ENCODE measurements around the gene SGPL1.

The SGPL1 gene

GRCh38 chr10:70905071-70906021 lies 89.6 kb downstream of the SGPL1 start:
- Histone ChIP-seq H3K4ac (ENCODE audit: low read depth in 1 of 2, low read length in 2 of 2) (no peak overlapping the region), H3K18ac (ENCODE audit: low read depth in 1 of 2, low read length in 2 of 2) (no peak overlapping the region), H3K79me1 (replicated peaks; ENCODE audit: low read length, poor library complexity, severe bottlenecking) (no peaks in the 10 kb centered on the region), H3K27me3 (ENCODE audit: control insufficient read depth in 1 of 2, insufficient read depth in 1 of 2, low read length in 2 of 2) (peaks cover 73 to 86% of the 10 kb centered on the region in 2 experiments), H2BK12ac (ENCODE audit: low read length in 2 of 2) (no peak overlapping the region), H2AK5ac (ENCODE audit: low read length, severe bottlenecking) (no peak overlapping the region), H3K14ac (ENCODE audit: low read length in 2 of 2) (no peak overlapping the region), H2BK15ac (ENCODE audit: low read depth, poor library complexity, severe bottlenecking) (no peak overlapping the region), H3K9me3 (ENCODE audit: control insufficient read depth, low read length) (no peaks in the 10 kb centered on the region), H3K36me3 (ENCODE audit: control insufficient read depth in 1 of 2, insufficient read depth in 2 of 2, low read depth in 1 of 2, low read length in 2 of 2) (no peaks in the 10 kb centered on the region), H3K4me3 (ENCODE audit: insufficient read depth in 1 of 2, low read depth in 1 of 2, low read length in 2 of 2) (no peak overlapping the region), H3K4me2 (ENCODE audit: low read length, poor library complexity, severe bottlenecking) (no peak overlapping the region), H2BK5ac (ENCODE audit: low read depth, low read length, poor library complexity, severe bottlenecking) (no peak overlapping the region), H4K91ac (ENCODE audit: low read length) (no peak overlapping the region), H3K23ac (ENCODE audit: low read length in 2 of 2) (no peak overlapping the region), H4K8ac (ENCODE audit: low read length) (no peak overlapping the region), H3K9ac (ENCODE audit: low read length) (no peak overlapping the region), H2AFZ (ENCODE audit: low read depth, low read length) (no peak overlapping the region), H3K27ac (ENCODE audit: low read length, poor library complexity, severe bottlenecking) (no peak overlapping the region), H2BK120ac (ENCODE audit: low read depth, low read length) (no peak overlapping the region), H3K4me1 (ENCODE audit: control insufficient read depth, insufficient read depth, low read depth, low read length) (peaks cover 2% of the 10 kb centered on the region)
- 84% methylated on average over 27 of the region's 27 CpGs for WGBS
- no peak for DNase-seq

GRCh38 chr10:70906031-70906783 lies 90.5 kb downstream of the SGPL1 start:
- H3K4ac ChIP-seq (ENCODE audit: low read depth in 1 of 2, low read length in 2 of 2), result no peak overlapping the region
- H3K9me3 ChIP-seq (ENCODE audit: control insufficient read depth, low read length), result no peaks in the 10 kb centered on the region
- no peak overlapping the region for H3K18ac ChIP-seq (ENCODE audit: low read depth in 1 of 2, low read length in 2 of 2)
- no peak overlapping the region for H2BK5ac ChIP-seq (ENCODE audit: low read depth, low read length, poor library complexity, severe bottlenecking)
- no peaks in the 10 kb centered on the region for H3K36me3 ChIP-seq (ENCODE audit: control insufficient read depth in 1 of 2, insufficient read depth in 2 of 2, low read depth in 1 of 2, low read length in 2 of 2)
- no peak overlapping the region for H3K27ac ChIP-seq (ENCODE audit: low read length, poor library complexity, severe bottlenecking)
- H3K4me3 ChIP-seq (ENCODE audit: insufficient read depth in 1 of 2, low read depth in 1 of 2, low read length in 2 of 2), result no peak overlapping the region
- 56% methylated on average over 4 of the region's 5 CpGs for WGBS
- H3K14ac ChIP-seq (ENCODE audit: low read length in 2 of 2), result no peak overlapping the region
- no peak overlapping the region for H4K8ac ChIP-seq (ENCODE audit: low read length)
- no peak overlapping the region for H2BK120ac ChIP-seq (ENCODE audit: low read depth, low read length)
- no peak overlapping the region for H4K91ac ChIP-seq (ENCODE audit: low read length)
- no peak for DNase-seq
- no peak overlapping the region for H3K23ac ChIP-seq (ENCODE audit: low read length in 2 of 2)
- H2AFZ ChIP-seq (ENCODE audit: low read depth, low read length), result no peak overlapping the region
- H2AK5ac ChIP-seq (ENCODE audit: low read length, severe bottlenecking), result no peak overlapping the region
- no peaks in the 10 kb centered on the region for H3K79me1 ChIP-seq (replicated peaks; ENCODE audit: low read length, poor library complexity, severe bottlenecking)
- no peak overlapping the region for H3K4me2 ChIP-seq (ENCODE audit: low read length, poor library complexity, severe bottlenecking)
- H3K4me1 ChIP-seq (ENCODE audit: control insufficient read depth, insufficient read depth, low read depth, low read length), result peaks cover 2% of the 10 kb centered on the region
- no peak overlapping the region for H2BK15ac ChIP-seq (ENCODE audit: low read depth, poor library complexity, severe bottlenecking)
- no peak overlapping the region for H3K9ac ChIP-seq (ENCODE audit: low read length)
- no peak overlapping the region for H2BK12ac ChIP-seq (ENCODE audit: low read length in 2 of 2)
- peaks cover 64 to 87% of the 10 kb centered on the region in 2 experiments for H3K27me3 ChIP-seq (ENCODE audit: control insufficient read depth in 1 of 2, insufficient read depth in 1 of 2, low read length in 2 of 2)

GRCh38 chr10:70906953-70907636 lies 91.3 kb downstream of the SGPL1 start:
- Histone ChIP-seq H3K4ac (ENCODE audit: low read depth in 1 of 2, low read length in 2 of 2) (no peak overlapping the region), H2BK5ac (ENCODE audit: low read depth, low read length, poor library complexity, severe bottlenecking) (no peak overlapping the region), H2AK5ac (ENCODE audit: low read length, severe bottlenecking) (no peak overlapping the region), H3K4me3 (ENCODE audit: insufficient read depth in 1 of 2, low read depth in 1 of 2, low read length in 2 of 2) (no peak overlapping the region), H3K9ac (ENCODE audit: low read length) (no peak overlapping the region), H3K23ac (ENCODE audit: low read length in 2 of 2) (no peak overlapping the region), H2BK15ac (ENCODE audit: low read depth, poor library complexity, severe bottlenecking) (no peak overlapping the region), H3K18ac (ENCODE audit: low read depth in 1 of 2, low read length in 2 of 2) (no peak overlapping the region), H3K9me3 (ENCODE audit: control insufficient read depth, low read length) (no peaks in the 10 kb centered on the region), H3K4me1 (ENCODE audit: control insufficient read depth, insufficient read depth, low read depth, low read length) (peaks cover 2% of the 10 kb centered on the region), H2AFZ (ENCODE audit: low read depth, low read length) (no peak overlapping the region), H3K27ac (ENCODE audit: low read length, poor library complexity, severe bottlenecking) (no peak overlapping the region), H3K14ac (ENCODE audit: low read length in 2 of 2) (no peak overlapping the region), H3K4me2 (ENCODE audit: low read length, poor library complexity, severe bottlenecking) (no peak overlapping the region), H4K91ac (ENCODE audit: low read length) (no peak overlapping the region), H3K36me3 (ENCODE audit: control insufficient read depth in 1 of 2, insufficient read depth in 2 of 2, low read depth in 1 of 2, low read length in 2 of 2) (no peaks in the 10 kb centered on the region), H2BK12ac (ENCODE audit: low read length in 2 of 2) (no peak overlapping the region), H3K79me1 (replicated peaks; ENCODE audit: low read length, poor library complexity, severe bottlenecking) (no peaks in the 10 kb centered on the region), H4K8ac (ENCODE audit: low read length) (no peak overlapping the region), H2BK120ac (ENCODE audit: low read depth, low read length) (no peak overlapping the region), H3K27me3 (ENCODE audit: control insufficient read depth in 1 of 2, insufficient read depth in 1 of 2, low read length in 2 of 2) (peaks cover 64 to 91% of the 10 kb centered on the region in 2 experiments)
- DNase-seq, result no peak
- 82% methylated on average over 14 of the region's 15 CpGs for WGBS

Measured in mesenchymal stem cell (in vitro differentiated cells and primary cell).